Measurements from ENCODE around the gene ZNF778. TPM values are rescaled to one million over a fixed set of nuclear protein-coding genes. Genes with fewer than 3 reads are reported as not detected.
"Not testable (repeated sequence)": the region's sequence is repeated elsewhere in the genome, so short reads cannot be mapped to it uniquely, and the experiment has no call there.

ZNF778 gene
- total RNA-seq, 2 experiments from 2014 or later, result 4.3 to 6.2 TPM

GRCh38 chr16:89183463-89183862 lies 34.0 kb upstream of the ZNF778 start:
- no peak for ATAC-seq
- ChIA-PET POLR2A (no interaction called here), CTCF (no interaction called here)
- Mint-ChIP-seq H3K27me3 (no peaks in the 10 kb centered on the region), H3K4me3 (no peak overlapping the region), H3K9me3 (no peaks in the 10 kb centered on the region), H3K27ac (no peak overlapping the region), H3K36me3 (ENCODE audit: low read depth) (no peaks in the 10 kb centered on the region), H3K4me1 (ENCODE audit: low read depth) (peaks cover 5% of the 10 kb centered on the region)
- intact Hi-C loops (cut with micrococcal nuclease), result no loop called here
- no peak for DNase-seq
- no peak for TF ChIP-seq CTCF (IDR thresholded peaks at IDR 0.05)

- POLR2A ChIA-PET, result no interaction called here
- H3K27ac Mint-ChIP-seq, result no peak overlapping the region
- no peak for ATAC-seq
Measured at GRCh38 chr16:89183975-89184676, 33.4 kb upstream of the ZNF778 start.

GRCh38 chr16:89184677-89184932 lies 32.9 kb upstream of the ZNF778 start:
- no peak for TF ChIP-seq CTCF (IDR thresholded peaks at IDR 0.05)
- intact Hi-C loops (cut with micrococcal nuclease), result no loop called here
- DNase-seq, result no peak
- H3K4me1 Mint-ChIP-seq (ENCODE audit: low read depth), result peaks cover 5% of the 10 kb centered on the region
- H3K9me3 Mint-ChIP-seq, result no peaks in the 10 kb centered on the region
- no peaks in the 10 kb centered on the region for H3K27me3 Mint-ChIP-seq
- no peaks in the 10 kb centered on the region for H3K36me3 Mint-ChIP-seq (ENCODE audit: low read depth)
- no peak for ATAC-seq
- H3K4me3 Mint-ChIP-seq, result no peak overlapping the region
- ChIA-PET POLR2A (no interaction called here), CTCF (no interaction called here)
- no peak overlapping the region for H3K27ac Mint-ChIP-seq

More at GRCh38 chr16:89183975-89184676, 33.4 kb upstream of the ZNF778 start:
- H3K4me1 Mint-ChIP-seq (ENCODE audit: low read depth), result peaks cover 5% of the 10 kb centered on the region
- CTCF ChIA-PET, result no interaction called here
- H3K9me3 Mint-ChIP-seq, result no peaks in the 10 kb centered on the region
- no peaks in the 10 kb centered on the region for H3K36me3 Mint-ChIP-seq (ENCODE audit: low read depth)
- H3K27me3 Mint-ChIP-seq, result no peaks in the 10 kb centered on the region
- no peak for TF ChIP-seq CTCF (IDR thresholded peaks at IDR 0.05)
- no peak overlapping the region for H3K4me3 Mint-ChIP-seq
- intact Hi-C loops (cut with micrococcal nuclease), result no loop called here
- no peak for DNase-seq

GRCh38 chr16:89184933-89185794 lies 32.3 kb upstream of the ZNF778 start:
- CTCF ChIA-PET, result no interaction called here
- TF ChIP-seq CTCF (IDR thresholded peaks at IDR 0.05), result no peak
- no peaks in the 10 kb centered on the region for H3K36me3 Mint-ChIP-seq (ENCODE audit: low read depth)
- no peak overlapping the region for H3K27ac Mint-ChIP-seq
- ATAC-seq (peak; percentile 42), DNase-seq (peak; percentile 50)
- POLR2A ChIA-PET, result interaction anchor here (0.7 kb wide), 1 partner anchor 39 kb away, joined by 3 read pairs; no protein-coding TSS in a partner anchor
- no peaks in the 10 kb centered on the region for H3K9me3 Mint-ChIP-seq
- no peak overlapping the region for H3K4me3 Mint-ChIP-seq
- H3K4me1 Mint-ChIP-seq (ENCODE audit: low read depth), result peaks cover 5% of the 10 kb centered on the region
- intact Hi-C loops (cut with micrococcal nuclease), result no loop called here
- no peaks in the 10 kb centered on the region for H3K27me3 Mint-ChIP-seq

- DNase-seq; H3K36me3 Mint-ChIP-seq (ENCODE audit: low read depth); H3K4me3 Mint-ChIP-seq; H3K27ac Mint-ChIP-seq; H3K27me3 Mint-ChIP-seq; intact Hi-C loops (cut with micrococcal nuclease); CTCF ChIA-PET; ATAC-seq; H3K4me1 Mint-ChIP-seq (ENCODE audit: low read depth); H3K9me3 Mint-ChIP-seq: not testable (repeated sequence)
- POLR2A ChIA-PET, result interaction anchor here (0.6 to 0.7 kb wide), 2 partner anchors 40 to 322 kb away, joined by 3 to 5 read pairs; no protein-coding TSS in a partner anchor
Measured at GRCh38 chr16:89185887-89186592, 31.5 kb upstream of the ZNF778 start.

- H3K27me3 Mint-ChIP-seq; ATAC-seq; intact Hi-C loops (cut with micrococcal nuclease); DNase-seq; H3K4me1 Mint-ChIP-seq (ENCODE audit: low read depth); H3K9me3 Mint-ChIP-seq; H3K4me3 Mint-ChIP-seq; H3K36me3 Mint-ChIP-seq (ENCODE audit: low read depth); H3K27ac Mint-ChIP-seq; CTCF ChIA-PET: not testable (repeated sequence)
- POLR2A ChIA-PET, result interaction anchor here (0.6 to 1.2 kb wide), 2 partner anchors 9 to 321 kb away, joined by 5 read pairs; no protein-coding TSS in a partner anchor
Measured at GRCh38 chr16:89186593-89187031, 30.9 kb upstream of the ZNF778 start.

All from activated CD8-positive, alpha-beta T cell treated with anti-CD3 and anti-CD28 coated beads for 36 hours (primary cell).